GM19025 (cell line): ENCODE measurements around the gene CLIC1.

ENCODE experiments used
- ATAC-seq: cut with Tn5 transposase; IDR thresholded peaks from one replicate; pipeline ENCODE4 v1.9.1; 2021; ENCODE audit warnings: mild to moderate bottlenecking, low read depth, moderate library complexity; ENCODE audit not compliant: unreplicated experiment

The CLIC1 gene

GRCh38 chr6:31707701-31708100 is 28.6 kb downstream of the CLIC1 start:
- no peak for ATAC-seq

- no peak for ATAC-seq
Measured at GRCh38 chr6:31706599-31706998, 29.7 kb downstream of the CLIC1 start, which contains the start of gene LY6G6F. TSS of gene LY6G6F (plus strand) at chr6:31706866. CDS start at chr6:31706907, 41 bp downstream.

DNA sequence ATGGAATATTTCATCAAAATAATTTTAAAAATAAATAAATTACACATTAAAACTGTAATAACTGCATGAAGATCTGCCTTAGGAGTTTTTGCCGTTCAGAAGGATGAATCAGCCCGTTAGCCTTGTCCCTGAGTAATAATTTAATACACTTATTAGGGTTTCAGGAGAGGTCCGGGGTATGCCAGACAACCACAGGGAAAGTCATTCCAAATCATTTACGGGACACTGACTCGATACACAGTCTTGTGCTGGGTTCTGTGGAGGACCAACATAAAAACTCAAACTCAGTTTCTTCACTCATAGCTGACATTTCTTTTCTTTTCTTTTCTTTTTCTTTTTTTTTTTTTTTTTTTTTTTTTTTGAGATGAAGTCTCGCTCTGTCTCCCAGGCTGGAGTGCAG is 30.4 kb downstream of the CLIC1 start:
- ATAC-seq = no peak

- ATAC-seq = peak; percentile 92
Measured at GRCh38 chr6:31702819-31703716, 33.3 kb downstream of the CLIC1 start, which contains the start of gene ABHD16A. TSS of gene ABHD16A (minus strand) at chr6:31703324. CDS start at chr6:31703281, 43 bp downstream.

DNA sequence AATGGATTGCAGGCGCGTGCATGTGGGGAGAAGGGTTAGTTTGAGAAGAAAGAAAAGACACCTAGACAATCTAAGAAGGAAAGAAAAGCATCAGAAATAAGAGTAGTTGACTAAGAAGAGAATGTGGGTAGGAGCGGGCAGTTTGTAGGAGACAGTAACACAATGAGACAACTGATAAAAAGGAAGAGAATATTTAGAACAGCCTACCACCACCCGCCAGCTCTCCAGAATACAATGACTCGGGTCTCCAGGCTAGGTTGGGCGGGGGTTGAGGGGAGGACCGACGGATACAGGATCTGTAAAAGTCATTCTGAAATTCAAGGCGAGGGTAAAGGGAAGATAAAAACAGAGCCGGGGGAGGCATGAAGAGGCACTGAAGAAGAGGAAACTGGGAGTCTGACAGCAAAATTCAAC is 33.9 kb downstream of the CLIC1 start:
- no peak for ATAC-seq

DNA sequence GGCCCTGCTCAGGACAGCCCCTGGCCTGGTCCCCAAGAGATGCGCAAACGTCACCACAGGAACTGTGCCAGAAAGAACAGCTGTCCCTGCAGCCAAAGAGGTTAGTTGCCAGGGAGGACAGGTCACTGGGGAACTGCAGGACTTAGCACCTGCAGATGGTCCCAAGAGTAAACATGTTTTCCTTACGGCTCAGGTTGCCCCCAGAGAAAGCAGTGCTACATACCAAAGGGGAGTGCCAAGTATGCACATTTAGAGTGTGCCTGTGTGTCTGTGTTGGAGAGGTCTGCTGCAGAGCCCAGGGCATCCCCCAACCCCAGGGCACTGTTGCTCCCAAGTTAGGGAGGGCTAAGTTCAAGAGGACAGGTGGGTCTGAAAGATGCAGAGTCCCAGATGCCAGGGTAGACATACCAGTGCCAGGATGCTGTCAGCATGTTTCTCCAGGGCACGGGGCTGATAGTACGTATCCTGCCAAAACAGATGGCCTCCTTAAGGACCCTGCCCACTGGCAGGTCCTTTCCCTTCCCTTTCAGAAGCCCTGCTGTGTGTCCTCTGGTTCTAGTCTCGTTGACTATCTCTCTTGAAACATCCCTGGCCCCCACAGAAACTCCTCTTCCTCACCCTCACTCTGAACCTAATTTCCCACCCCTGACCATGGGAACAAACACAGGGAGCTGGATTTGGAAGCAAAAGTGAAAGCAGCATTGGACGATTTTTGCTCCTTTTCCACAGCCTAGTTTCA is 34.5 kb downstream of the CLIC1 start:
- no peak for ATAC-seq

DNA sequence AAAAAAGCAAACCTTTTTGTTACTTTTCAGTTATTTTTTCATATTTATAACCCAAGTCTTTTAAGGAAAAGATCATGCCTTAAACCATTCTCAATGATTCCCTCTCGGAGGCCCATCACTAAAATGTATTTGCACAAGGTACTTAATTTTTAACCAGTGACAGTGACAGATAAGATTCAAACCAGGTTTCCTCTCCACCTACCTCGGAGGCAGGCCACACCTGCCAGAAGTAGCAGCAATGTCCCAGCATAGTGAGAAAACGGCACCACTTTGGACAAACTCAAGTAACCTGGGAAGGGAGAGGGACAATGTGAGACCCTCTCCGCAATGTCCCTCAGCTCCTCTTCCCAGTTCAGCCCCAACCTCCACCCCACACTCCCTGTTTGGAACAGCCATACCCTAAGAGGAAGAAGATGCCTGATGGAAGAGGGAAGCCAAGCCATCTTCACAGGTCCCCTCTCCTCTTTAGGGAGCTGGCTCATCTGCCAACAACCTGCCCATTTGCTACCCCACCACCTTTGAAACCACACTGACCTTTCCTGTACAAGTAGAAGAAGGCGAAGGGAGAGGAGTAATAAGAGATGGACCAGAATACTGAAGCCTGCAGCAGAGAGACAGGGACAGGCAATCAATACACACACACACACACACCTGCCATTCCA is 35.5 kb downstream of the CLIC1 start:
- ATAC-seq = no peak

DNA sequence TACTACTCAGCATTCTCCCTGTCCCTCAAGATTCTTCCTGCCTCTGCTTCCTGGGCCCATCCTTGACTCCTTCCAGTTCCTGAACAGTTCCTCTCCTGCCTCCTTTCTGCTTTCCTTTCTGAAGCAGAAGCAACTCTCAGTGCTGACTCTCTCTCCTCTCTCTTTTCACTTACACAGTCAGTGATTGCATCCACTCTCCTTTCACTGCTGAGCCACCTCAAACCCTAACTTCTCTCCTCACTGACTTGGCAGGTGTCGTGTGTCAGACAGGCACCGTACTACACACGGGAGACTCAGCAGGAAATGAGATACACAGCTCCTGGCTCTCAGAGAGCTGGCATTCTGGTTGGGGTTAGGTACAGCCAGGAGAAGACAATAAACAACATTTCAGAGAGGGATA is 38.8 kb downstream of the CLIC1 start:
- no peak for ATAC-seq

DNA sequence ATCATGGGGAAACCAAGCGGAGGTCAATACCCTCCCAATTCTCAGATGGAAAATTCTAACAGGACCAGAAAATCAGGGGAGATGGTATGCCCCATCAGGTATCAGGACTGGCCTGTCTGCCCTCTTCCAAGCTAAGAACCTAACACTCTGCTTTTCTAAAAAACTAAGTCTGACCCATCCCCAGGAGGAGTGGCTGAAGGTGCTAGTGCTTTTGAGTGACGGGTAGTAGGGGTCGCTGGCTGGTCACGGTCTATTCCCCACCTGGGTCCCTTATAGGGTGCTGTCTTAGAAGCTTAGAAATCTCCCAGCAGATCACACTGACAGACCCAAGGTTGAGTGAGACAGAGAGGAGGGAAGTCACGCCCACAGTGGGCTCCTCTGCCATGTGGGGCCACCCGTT is 42.8 kb downstream of the CLIC1 start:
- no peak for ATAC-seq

DNA sequence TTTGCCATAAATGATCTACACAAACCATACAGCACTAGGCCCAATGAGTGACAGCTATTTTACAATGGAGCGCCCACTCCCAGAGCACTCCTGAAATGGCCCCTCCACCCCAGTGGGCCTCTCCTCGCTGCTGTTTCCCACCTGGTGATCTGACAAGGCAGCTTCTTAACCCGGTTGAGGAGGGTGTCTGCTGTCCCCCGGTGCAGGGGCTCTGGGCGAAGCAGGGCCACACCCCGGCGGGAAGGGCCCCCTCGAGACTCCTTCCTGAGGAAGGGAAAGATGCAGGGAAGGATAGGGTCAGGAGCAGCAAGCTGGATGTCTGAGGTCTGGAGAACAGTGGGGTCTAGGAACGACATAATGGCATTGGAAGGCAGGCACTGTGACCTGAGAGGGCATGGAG is 43.4 kb downstream of the CLIC1 start:
- no peak for ATAC-seq

- no peak for ATAC-seq
Measured at GRCh38 chr6:31692353-31692752, 44.0 kb downstream of the CLIC1 start.

DNA sequence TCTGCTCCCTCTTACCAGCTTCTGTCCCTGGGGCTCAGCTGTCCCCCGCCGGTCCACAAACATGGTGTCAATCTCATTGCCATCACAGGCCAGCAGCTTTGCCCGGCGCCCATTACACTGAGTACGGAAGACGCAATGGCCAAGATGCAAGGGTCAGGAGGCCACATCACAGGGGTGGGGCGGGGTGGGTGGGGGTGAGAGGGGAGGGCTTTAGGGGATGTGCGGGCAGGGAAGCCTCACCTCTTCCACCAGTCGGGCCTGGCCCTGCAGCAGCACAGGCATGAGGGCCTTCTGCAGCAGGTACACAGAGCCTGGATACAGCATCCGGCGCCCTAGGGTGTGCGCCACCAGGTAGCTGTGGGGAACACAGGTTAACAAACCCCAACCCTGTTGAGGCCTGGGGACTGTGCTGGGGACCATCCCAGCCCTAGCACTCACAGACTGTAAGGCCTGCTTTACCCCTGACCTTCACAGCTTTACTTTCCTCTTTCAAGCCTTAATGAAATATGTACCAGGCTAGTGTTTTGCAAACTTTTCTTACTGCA is 44.7 kb downstream of the CLIC1 start:
- ATAC-seq = no peak

DNA sequence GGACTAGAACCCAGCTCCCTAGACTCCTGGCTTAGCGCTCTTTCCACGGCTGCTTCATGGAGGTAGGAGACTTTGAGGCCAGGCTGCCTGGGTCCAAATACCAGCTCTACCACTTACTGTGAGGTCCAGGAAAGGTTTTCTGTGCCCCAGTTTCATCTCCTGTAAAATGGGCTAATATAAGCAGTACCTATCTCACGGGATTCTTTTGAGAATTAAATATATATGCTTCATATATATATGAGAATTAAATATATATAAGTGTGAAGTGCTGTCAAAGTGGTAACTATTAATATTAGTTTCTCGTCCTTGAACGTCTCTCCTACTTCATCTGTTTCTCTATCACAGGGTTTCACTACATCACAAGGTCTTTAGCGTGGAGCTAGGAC is 45.3 kb downstream of the CLIC1 start:
- ATAC-seq = no peak

GRCh38 chr6:31690231-31691077 is 45.9 kb downstream of the CLIC1 start:
- no peak for ATAC-seq

DNA sequence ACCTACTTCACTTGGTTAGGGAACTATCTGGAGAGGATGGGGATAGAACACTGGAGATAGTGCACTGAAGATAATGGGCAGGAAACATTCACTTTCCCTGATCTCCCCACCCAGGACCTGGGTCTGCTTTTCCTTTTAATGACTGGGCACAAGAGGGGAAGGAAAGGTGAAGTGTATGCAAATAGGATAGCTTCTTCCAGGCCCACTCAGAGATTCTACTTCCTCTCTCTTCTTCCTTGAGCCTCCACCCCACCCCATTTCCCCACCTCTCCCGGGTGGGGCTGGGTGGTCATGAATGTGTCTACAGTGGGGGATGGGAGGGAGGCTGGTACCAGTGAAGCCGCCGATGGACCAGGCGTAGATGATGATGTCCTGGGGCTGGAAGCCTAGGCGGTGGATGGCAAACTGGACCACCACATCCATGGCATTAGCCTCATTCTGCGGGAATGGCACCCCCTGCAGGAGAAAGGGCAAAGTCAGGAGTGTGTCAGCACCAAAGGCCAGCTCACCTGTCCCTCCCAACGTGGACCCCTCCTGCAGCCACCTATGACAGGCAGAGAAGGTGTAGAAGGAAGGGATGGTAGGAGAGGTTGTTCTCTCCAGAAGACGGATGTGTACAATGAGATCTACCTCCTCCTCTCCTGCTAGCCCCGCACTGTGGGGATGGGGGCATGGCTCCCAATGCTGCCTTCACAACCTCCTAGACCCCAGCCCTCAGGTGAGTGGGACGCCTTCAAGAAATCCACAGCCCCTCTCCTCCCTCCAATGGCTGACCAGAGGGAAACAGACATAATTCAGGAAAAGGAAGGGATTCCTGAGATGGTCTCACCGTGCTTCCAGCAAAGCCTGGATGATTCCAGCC is 46.9 kb downstream of the CLIC1 start:
- no peak for ATAC-seq

DNA sequence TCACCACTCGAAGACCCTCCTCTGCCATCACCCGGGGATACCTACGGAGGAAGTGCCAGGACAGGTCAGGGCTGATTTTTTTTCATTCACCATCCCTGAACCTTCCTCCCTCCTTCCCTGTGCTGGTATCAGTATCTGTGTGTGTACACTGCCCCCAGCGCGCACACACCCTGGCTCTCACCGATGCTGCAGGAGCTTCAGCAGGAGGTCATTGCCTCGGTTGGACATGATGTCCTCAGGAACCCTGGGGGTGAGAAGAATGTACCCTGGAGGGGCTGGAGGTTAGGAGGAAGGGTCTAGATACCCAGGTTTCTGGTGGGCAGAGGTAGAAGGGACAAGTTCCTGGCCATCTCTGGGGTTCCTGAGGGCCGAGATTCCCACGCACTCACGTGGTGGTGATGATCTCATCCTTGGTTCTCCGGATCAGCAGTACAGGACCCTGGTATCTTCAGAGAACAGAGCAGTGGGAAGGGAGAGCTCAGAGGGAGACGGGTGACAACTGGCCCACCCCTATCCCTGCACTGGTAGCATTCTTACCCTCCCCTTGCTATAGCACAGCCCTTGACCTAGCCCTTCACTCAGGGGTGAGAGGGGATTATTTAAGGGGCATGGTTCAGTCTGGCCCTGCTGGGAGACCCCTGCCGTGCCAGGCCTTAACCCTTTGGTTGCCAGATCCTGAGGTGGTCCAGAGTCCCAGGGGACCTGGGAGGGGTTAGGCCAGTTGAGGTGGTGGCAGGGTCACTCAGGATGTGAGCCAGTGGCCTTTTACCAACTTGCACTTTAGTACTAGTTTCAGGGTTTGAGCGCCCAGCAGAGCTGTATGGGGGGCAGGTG is 48.3 kb downstream of the CLIC1 start:
- ATAC-seq = no peak

- no peak for ATAC-seq
Measured at GRCh38 chr6:31687321-31687720, 49.0 kb downstream of the CLIC1 start.

DNA sequence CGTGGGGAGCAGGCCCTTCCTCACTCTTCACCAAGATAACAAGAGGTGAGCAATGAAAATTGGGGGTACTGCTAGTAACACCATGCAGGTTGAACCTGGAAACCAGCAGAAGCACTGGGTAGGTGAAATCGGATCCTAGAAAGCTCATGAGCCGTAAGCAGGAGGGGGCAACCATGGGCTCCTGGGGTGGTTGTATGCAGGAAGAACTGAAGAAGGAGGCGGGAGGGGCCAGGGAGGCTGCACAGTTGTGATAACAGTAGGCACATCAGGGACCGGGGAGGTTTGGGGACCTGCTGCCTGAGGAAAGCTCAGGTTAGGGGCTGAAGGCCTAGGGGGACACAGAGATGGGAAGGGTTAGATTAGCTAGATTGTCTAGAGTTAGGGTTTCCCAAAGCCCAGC is 49.8 kb downstream of the CLIC1 start:
- ATAC-seq = no peak
